ENCODE measurements around the gene ZSCAN18.

DNA sequence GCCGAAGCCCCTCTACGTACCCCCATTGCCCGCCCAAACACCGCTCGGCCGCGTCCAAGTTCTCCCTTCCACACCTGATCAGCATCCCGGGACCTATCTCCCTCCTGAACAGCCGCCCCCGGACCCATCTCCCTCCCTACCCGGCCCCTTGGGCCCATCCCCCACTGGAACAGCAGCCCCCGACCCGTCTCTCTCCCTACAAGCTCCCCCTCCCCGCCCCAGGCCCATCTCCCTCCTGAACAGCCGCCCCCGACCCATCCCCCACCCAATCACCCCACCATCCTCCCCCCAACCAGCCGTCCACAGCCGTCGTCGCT lies 63.6 kb downstream of the ZSCAN18 start:
- TF ChIP-seq POLR2A (IDR thresholded peaks at IDR 0.05; ENCODE audit: borderline replicate concordance, extremely low read depth, insufficient read depth, insufficient read length), result no peak
- TF ChIP-seq, protein P1, sequence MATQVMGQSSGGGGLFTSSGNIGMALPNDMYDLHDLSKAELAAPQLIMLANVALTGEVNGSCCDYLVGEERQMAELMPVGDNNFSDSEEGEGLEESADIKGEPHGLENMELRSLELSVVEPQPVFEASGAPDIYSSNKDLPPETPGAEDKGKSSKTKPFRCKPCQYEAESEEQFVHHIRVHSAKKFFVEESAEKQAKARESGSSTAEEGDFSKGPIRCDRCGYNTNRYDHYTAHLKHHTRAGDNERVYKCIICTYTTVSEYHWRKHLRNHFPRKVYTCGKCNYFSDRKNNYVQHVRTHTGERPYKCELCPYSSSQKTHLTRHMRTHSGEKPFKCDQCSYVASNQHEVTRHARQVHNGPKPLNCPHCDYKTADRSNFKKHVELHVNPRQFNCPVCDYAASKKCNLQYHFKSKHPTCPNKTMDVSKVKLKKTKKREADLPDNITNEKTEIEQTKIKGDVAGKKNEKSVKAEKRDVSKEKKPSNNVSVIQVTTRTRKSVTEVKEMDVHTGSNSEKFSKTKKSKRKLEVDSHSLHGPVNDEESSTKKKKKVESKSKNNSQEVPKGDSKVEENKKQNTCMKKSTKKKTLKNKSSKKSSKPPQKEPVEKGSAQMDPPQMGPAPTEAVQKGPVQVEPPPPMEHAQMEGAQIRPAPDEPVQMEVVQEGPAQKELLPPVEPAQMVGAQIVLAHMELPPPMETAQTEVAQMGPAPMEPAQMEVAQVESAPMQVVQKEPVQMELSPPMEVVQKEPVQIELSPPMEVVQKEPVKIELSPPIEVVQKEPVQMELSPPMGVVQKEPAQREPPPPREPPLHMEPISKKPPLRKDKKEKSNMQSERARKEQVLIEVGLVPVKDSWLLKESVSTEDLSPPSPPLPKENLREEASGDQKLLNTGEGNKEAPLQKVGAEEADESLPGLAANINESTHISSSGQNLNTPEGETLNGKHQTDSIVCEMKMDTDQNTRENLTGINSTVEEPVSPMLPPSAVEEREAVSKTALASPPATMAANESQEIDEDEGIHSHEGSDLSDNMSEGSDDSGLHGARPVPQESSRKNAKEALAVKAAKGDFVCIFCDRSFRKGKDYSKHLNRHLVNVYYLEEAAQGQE (IDR thresholded peaks at IDR 0.05; ENCODE audit: low read depth), result no peak
- TF ChIP-seq EZH2 (IDR thresholded peaks at IDR 0.05), result no peak
- no peak for TF ChIP-seq CTCF (IDR thresholded peaks at IDR 0.05 in 2 of 3, conservative IDR thresholded peaks at IDR 0.05 in 1 of 3; ENCODE audit: borderline replicate concordance in 1 of 3, insufficient read depth in 1 of 3, low read depth in 2 of 3, low read length in 2 of 3)
- no peak for TF ChIP-seq ZNF274 (IDR thresholded peaks at IDR 0.05; ENCODE audit: low read depth, low read length)
- TF ChIP-seq CEBPB (IDR thresholded peaks at IDR 0.05; ENCODE audit: low read depth), result no peak
- TF ChIP-seq EZH2phosphoT487 (IDR thresholded peaks at IDR 0.05; ENCODE audit: borderline replicate concordance), result no peak
- TF ChIP-seq POLR2AphosphoS5 (IDR thresholded peaks at IDR 0.05; ENCODE audit: low read depth, low read length), result no peak
- TF ChIP-seq, protein P2, sequence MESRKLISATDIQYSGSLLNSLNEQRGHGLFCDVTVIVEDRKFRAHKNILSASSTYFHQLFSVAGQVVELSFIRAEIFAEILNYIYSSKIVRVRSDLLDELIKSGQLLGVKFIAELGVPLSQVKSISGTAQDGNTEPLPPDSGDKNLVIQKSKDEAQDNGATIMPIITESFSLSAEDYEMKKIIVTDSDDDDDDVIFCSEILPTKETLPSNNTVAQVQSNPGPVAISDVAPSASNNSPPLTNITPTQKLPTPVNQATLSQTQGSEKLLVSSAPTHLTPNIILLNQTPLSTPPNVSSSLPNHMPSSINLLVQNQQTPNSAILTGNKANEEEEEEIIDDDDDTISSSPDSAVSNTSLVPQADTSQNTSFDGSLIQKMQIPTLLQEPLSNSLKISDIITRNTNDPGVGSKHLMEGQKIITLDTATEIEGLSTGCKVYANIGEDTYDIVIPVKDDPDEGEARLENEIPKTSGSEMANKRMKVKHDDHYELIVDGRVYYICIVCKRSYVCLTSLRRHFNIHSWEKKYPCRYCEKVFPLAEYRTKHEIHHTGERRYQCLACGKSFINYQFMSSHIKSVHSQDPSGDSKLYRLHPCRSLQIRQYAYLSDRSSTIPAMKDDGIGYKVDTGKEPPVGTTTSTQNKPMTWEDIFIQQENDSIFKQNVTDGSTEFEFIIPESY (IDR thresholded peaks at IDR 0.05; ENCODE audit: extremely low read depth, insufficient replicate concordance, low read length), result no peak

All from HCT116 (cell line).